ENCODE measurements around the gene ALPL. TPM values are rescaled to one million over a fixed set of nuclear protein-coding genes. Genes with fewer than 3 reads are reported as not detected.

The ALPL gene
- total and polyA plus RNA-seq, 2 of the 4 experiments (the other 2 are of a cell fraction): 0.54 to 2.2 TPM

DNA sequence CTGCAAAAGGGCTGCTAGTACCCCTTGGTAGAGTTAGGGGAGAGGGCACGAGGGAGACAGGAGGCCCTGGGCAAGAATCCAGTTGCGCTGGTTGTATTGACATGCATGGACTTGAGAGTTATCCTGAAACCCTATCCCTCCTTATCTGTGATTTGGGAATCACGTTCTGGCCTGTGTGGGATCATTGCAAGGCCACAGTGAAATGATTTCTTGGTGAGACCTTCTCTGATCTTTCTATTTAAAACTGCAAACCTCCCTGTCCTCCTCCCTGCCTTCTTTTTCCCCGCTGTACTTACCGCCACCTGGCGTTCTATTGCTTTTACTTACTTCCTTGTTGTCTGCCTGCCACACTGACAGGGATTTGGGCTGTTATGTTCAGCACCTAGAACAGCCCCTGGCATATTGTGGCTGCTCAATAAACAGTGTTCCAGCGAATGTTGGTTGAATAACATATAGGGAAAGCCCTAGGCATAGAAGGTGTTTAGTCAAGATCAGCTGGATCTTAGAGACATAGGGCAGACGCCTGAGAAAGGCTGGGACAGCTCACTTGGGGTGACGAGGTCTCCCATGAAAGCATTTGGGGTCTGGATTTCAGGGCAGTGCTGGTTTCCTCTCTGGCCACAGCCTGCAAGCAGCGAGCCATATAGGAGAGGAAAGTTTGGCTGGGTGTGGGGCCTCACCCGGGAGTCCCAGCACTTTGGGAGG lies 25.6 kb downstream of the ALPL start:
- POLR2A ChIA-PET (ENCODE audit: unreplicated experiment): no interaction called here
- intact Hi-C loops (cut with micrococcal nuclease): loop anchor here (1.0 to 10.0 kb wide), 3 partner anchors 52 to 165 kb away; no protein-coding TSS in a partner anchor
- DNase-seq: peak; percentile 77

More for the DNA sequence above, 25.6 kb downstream of the ALPL start:
- Histone ChIP-seq H3K4me3 (ENCODE audit: insufficient read depth, low read depth, low read length) (no peak overlapping the region), H3K18ac (ENCODE audit: low read depth, low read length) (no peak overlapping the region), H2BK120ac (ENCODE audit: low read depth, low read length) (no peak overlapping the region), H3K4me2 (ENCODE audit: low read depth, low read length) (no peak overlapping the region), H4K20me1 (ENCODE audit: insufficient read depth, low read length) (no peaks in the 10 kb centered on the region), H3K9me1 (ENCODE audit: insufficient read depth, low read length) (no peaks in the 10 kb centered on the region), H3K9ac (ENCODE audit: low read depth, low read length) (no peak overlapping the region), H4K91ac (ENCODE audit: insufficient read depth, low read depth, low read length) (no peak overlapping the region), H2BK5ac (ENCODE audit: low read depth, low read length, poor library complexity, severe bottlenecking) (no peak overlapping the region), H4K8ac (ENCODE audit: low read depth in 2 of 2, low read length in 2 of 2) (no peak overlapping the region), H2AK9ac (replicated peaks; ENCODE audit: low read depth, low read length, poor library complexity) (no peak overlapping the region), H3K4me1 (ENCODE audit: control insufficient read depth, insufficient read depth, low read length) (peaks cover 2% of the 10 kb centered on the region; the same call in 1 of the 2 replicates), H2BK20ac (ENCODE audit: low read depth, low read length) (no peak overlapping the region), H3K4ac (ENCODE audit: low read depth, low read length) (no peak overlapping the region), H2AK5ac (ENCODE audit: low read depth, low read length) (no peak overlapping the region), H4K5ac (ENCODE audit: low read depth, low read length) (no peak overlapping the region), H2AFZ (replicated peaks; ENCODE audit: low read length, poor library complexity) (no peak overlapping the region), H3K56ac (ENCODE audit: extremely low read depth, insufficient read depth, low read length) (no peak overlapping the region), H3K14ac (replicated peaks; ENCODE audit: low read depth, low read length) (no peak overlapping the region), H3K79me1 (ENCODE audit: low read depth in 1 of 2, low read length in 2 of 2) (no peaks in the 10 kb centered on the region), H3K27me3 (ENCODE audit: control insufficient read depth, insufficient read depth, low read length) (peaks cover 24% of the 10 kb centered on the region), H3K23ac (ENCODE audit: low read depth, low read length) (no peak overlapping the region), H3K9me3 (ENCODE audit: control insufficient read depth, insufficient read depth, low read length) (no peaks in the 10 kb centered on the region), H3K27ac (ENCODE audit: insufficient read depth, low read length) (no peak overlapping the region), H3K36me3 (ENCODE audit: control insufficient read depth, insufficient read depth, low read length) (no peaks in the 10 kb centered on the region), H2BK15ac (ENCODE audit: low read depth, low read length) (no peak overlapping the region)
- CTCF ChIA-PET: interaction anchor here (0.7 to 1.0 kb wide), 2 partner anchors 17 to 38 kb away, joined by 3 read pairs; no protein-coding TSS in a partner anchor
- no peak for TF ChIP-seq BHLHE40 (IDR thresholded peaks at IDR 0.05; ENCODE audit: low read depth, low read length)
- TF ChIP-seq, protein P1, sequence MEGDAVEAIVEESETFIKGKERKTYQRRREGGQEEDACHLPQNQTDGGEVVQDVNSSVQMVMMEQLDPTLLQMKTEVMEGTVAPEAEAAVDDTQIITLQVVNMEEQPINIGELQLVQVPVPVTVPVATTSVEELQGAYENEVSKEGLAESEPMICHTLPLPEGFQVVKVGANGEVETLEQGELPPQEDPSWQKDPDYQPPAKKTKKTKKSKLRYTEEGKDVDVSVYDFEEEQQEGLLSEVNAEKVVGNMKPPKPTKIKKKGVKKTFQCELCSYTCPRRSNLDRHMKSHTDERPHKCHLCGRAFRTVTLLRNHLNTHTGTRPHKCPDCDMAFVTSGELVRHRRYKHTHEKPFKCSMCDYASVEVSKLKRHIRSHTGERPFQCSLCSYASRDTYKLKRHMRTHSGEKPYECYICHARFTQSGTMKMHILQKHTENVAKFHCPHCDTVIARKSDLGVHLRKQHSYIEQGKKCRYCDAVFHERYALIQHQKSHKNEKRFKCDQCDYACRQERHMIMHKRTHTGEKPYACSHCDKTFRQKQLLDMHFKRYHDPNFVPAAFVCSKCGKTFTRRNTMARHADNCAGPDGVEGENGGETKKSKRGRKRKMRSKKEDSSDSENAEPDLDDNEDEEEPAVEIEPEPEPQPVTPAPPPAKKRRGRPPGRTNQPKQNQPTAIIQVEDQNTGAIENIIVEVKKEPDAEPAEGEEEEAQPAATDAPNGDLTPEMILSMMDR (conservative IDR thresholded peaks at IDR 0.05; ENCODE audit: low read depth, low read length): peak; percentile 74
- no peak for TF ChIP-seq RFX5 (IDR thresholded peaks at IDR 0.05; ENCODE audit: low read depth, low read length)
- 0 out of 2 replicates have a peak, but pooled peaks have one; percentile 14 for TF ChIP-seq MXI1 (IDR thresholded peaks at IDR 0.05; ENCODE audit: borderline replicate concordance, low read depth, low read length)
- peak; percentile 75 for TF ChIP-seq RAD21 (IDR thresholded peaks at IDR 0.05; ENCODE audit: low read length)
- TF ChIP-seq SMC3 (IDR thresholded peaks at IDR 0.05; ENCODE audit: low read depth, low read length): peak; percentile 75
- TF ChIP-seq MAZ (IDR thresholded peaks at IDR 0.05; ENCODE audit: borderline replicate concordance, low read depth, low read length): no peak; the same call in 1 of the 2 replicates
- no CpG with 5 or more reads among the region's 11 CpGs for WGBS, 2 experiments (ENCODE audit: extremely low coverage in 2 of 2, insufficient read length in 1 of 2)
- no TSS peak for BruUV-seq (replicated peaks)
- dilution Hi-C loops (cut with HindIII; ENCODE audit: low sequenced_read_pairs, unreplicated experiment) (no loop called here), in situ Hi-C loops (cut with MboI; ENCODE audit: low sequenced_read_pairs) (no loop called here)
- peak; percentile 91 for ATAC-seq (ENCODE audit: low read depth)

All from IMR-90 (cell line).